Dendritic cell treated with granulocyte-macrophage colony-stimulating factor and Interleukin-4, amounts not matched to agents 40 ng/mL and 50 ng/mL, for 4 days (primary cell): ENCODE measurements around the gene GNG2.

ENCODE experiments used
- H3K27ac Mint-ChIP-seq: one replicate; pipeline ENCODE4 v1.8.0; 2022; ENCODE audit warnings: mild to moderate bottlenecking, mixed read lengths
- H3K27me3 Mint-ChIP-seq: one replicate; pipeline ENCODE4 v1.8.0; 2022; ENCODE audit warnings: mild to moderate bottlenecking, mixed read lengths
- H3K36me3 Mint-ChIP-seq: one replicate; pipeline ENCODE4 v1.8.0; 2022; ENCODE audit warnings: low read depth, mixed read lengths
- H3K4me1 Mint-ChIP-seq: one replicate; pipeline ENCODE4 v1.8.0; 2022; ENCODE audit warnings: low read depth, mixed read lengths
- H3K4me3 Mint-ChIP-seq: one replicate; pipeline ENCODE4 v1.8.0; 2022; ENCODE audit warnings: mild to moderate bottlenecking, moderate library complexity, mixed read lengths
- H3K9me3 Mint-ChIP-seq: one replicate; pipeline ENCODE4 v1.8.0; 2022; ENCODE audit warnings: mixed read lengths
- intact Hi-C: fragments of 100-400 bp; cut with micrococcal nuclease; formaldehyde crosslinking; loops from one replicate; pipeline ENCODE4 v1.15.0; 2022

GNG2 gene

GRCh38 chr14:52007211-52007610 lies 146.8 kb downstream of the GNG2 start:
- no peak overlapping the region for H3K27ac Mint-ChIP-seq
- peaks cover 91% of the 10 kb centered on the region for H3K36me3 Mint-ChIP-seq
- no peaks in the 10 kb centered on the region for H3K27me3 Mint-ChIP-seq
- no peak overlapping the region for H3K4me3 Mint-ChIP-seq
- intact Hi-C loops = no loop called here
- no peaks in the 10 kb centered on the region for H3K4me1 Mint-ChIP-seq
- no peaks in the 10 kb centered on the region for H3K9me3 Mint-ChIP-seq

GRCh38 chr14:52007637-52008036 lies 147.2 kb downstream of the GNG2 start:
- Mint-ChIP-seq H3K27ac (no peak overlapping the region), H3K4me1 (no peaks in the 10 kb centered on the region), H3K36me3 (peaks cover 87% of the 10 kb centered on the region), H3K27me3 (no peaks in the 10 kb centered on the region), H3K9me3 (no peaks in the 10 kb centered on the region), H3K4me3 (no peak overlapping the region)
- intact Hi-C loops = no loop called here

- intact Hi-C loops = no loop called here
- no peaks in the 10 kb centered on the region for H3K27me3 Mint-ChIP-seq
- H3K27ac Mint-ChIP-seq = no peak overlapping the region
- H3K4me3 Mint-ChIP-seq = no peak overlapping the region
- peaks cover 82% of the 10 kb centered on the region for H3K36me3 Mint-ChIP-seq
- no peaks in the 10 kb centered on the region for H3K4me1 Mint-ChIP-seq
- H3K9me3 Mint-ChIP-seq = no peaks in the 10 kb centered on the region
These were observed 147.7 kb downstream of the GNG2 start for GRCh38 chr14:52008136-52008535.

GRCh38 chr14:52010173-52010693 lies 149.8 kb downstream of the GNG2 start:
- H3K4me1 Mint-ChIP-seq = peaks cover 10% of the 10 kb centered on the region
- intact Hi-C loops = no loop called here
- H3K9me3 Mint-ChIP-seq = no peaks in the 10 kb centered on the region
- peaks cover 62% of the 10 kb centered on the region for H3K36me3 Mint-ChIP-seq
- no peak overlapping the region for H3K27ac Mint-ChIP-seq
- no peaks in the 10 kb centered on the region for H3K27me3 Mint-ChIP-seq
- H3K4me3 Mint-ChIP-seq = no peak overlapping the region

GRCh38 chr14:52011523-52011922 lies 151.1 kb downstream of the GNG2 start:
- H3K36me3 Mint-ChIP-seq = peaks cover 49% of the 10 kb centered on the region

GRCh38 chr14:52012635-52013034 lies 152.2 kb downstream of the GNG2 start:
- H3K36me3 Mint-ChIP-seq = peaks cover 42% of the 10 kb centered on the region

More at GRCh38 chr14:52011523-52011922, 151.1 kb downstream of the GNG2 start:
- Mint-ChIP-seq H3K4me1 (peaks cover 12% of the 10 kb centered on the region), H3K4me3 (no peak overlapping the region), H3K27me3 (peaks cover 2% of the 10 kb centered on the region), H3K9me3 (no peaks in the 10 kb centered on the region), H3K27ac (no peak overlapping the region)
- intact Hi-C loops = no loop called here

GRCh38 chr14:52013984-52014600 lies 153.7 kb downstream of the GNG2 start:
- H3K4me1 Mint-ChIP-seq = peaks cover 18% of the 10 kb centered on the region
- peaks cover 27% of the 10 kb centered on the region for H3K36me3 Mint-ChIP-seq
- no peak overlapping the region for H3K27ac Mint-ChIP-seq
- peaks cover 5% of the 10 kb centered on the region for H3K27me3 Mint-ChIP-seq
- intact Hi-C loops = no loop called here
- no peaks in the 10 kb centered on the region for H3K9me3 Mint-ChIP-seq
- H3K4me3 Mint-ChIP-seq = no peak overlapping the region

More at GRCh38 chr14:52012635-52013034, 152.2 kb downstream of the GNG2 start:
- intact Hi-C loops = no loop called here
- Mint-ChIP-seq H3K9me3 (no peaks in the 10 kb centered on the region), H3K27me3 (peaks cover 5% of the 10 kb centered on the region), H3K4me3 (no peak overlapping the region), H3K27ac (no peak overlapping the region), H3K4me1 (peaks cover 18% of the 10 kb centered on the region)

GRCh38 chr14:52014601-52015267 lies 154.3 kb downstream of the GNG2 start:
- Mint-ChIP-seq H3K4me1 (peaks cover 18% of the 10 kb centered on the region), H3K4me3 (no peak overlapping the region), H3K36me3 (peaks cover 21% of the 10 kb centered on the region), H3K27ac (no peak overlapping the region), H3K9me3 (no peaks in the 10 kb centered on the region), H3K27me3 (peaks cover 7% of the 10 kb centered on the region)
- intact Hi-C loops = no loop called here

GRCh38 chr14:52015411-52016030 lies 155.1 kb downstream of the GNG2 start:
- Mint-ChIP-seq H3K4me1 (peaks cover 18% of the 10 kb centered on the region), H3K27me3 (peaks cover 7% of the 10 kb centered on the region), H3K4me3 (no peak overlapping the region), H3K36me3 (peaks cover 13% of the 10 kb centered on the region), H3K27ac (no peak overlapping the region), H3K9me3 (no peaks in the 10 kb centered on the region)
- intact Hi-C loops = no loop called here

GRCh38 chr14:52018252-52018651 lies 157.8 kb downstream of the GNG2 start:
- Mint-ChIP-seq H3K9me3 (no peaks in the 10 kb centered on the region), H3K4me1 (peaks cover 18% of the 10 kb centered on the region), H3K27me3 (peaks cover 9% of the 10 kb centered on the region), H3K36me3 (no peaks in the 10 kb centered on the region), H3K27ac (no peak overlapping the region), H3K4me3 (no peak overlapping the region)
- intact Hi-C loops = no loop called here

GRCh38 chr14:52018970-52019369 lies 158.6 kb downstream of the GNG2 start:
- no peak overlapping the region for H3K4me3 Mint-ChIP-seq
- no peaks in the 10 kb centered on the region for H3K36me3 Mint-ChIP-seq
- H3K27me3 Mint-ChIP-seq = peaks cover 9% of the 10 kb centered on the region
- H3K9me3 Mint-ChIP-seq = no peaks in the 10 kb centered on the region
- intact Hi-C loops = no loop called here
- H3K27ac Mint-ChIP-seq = no peak overlapping the region
- peaks cover 17% of the 10 kb centered on the region for H3K4me1 Mint-ChIP-seq
